PC-3 (cell line): ENCODE results near the gene PIEZO2.

Experiments
- CTCF ChIP-seq: fragments of 300-600 bp; sonication (generic); conservative IDR thresholded peaks from 2 replicates; pipeline ENCODE4 v1.5.1; 2017; ENCODE audit warnings: antibody characterized with exemption, low read depth, mild to moderate bottlenecking, low read length
- EZH2 ChIP-seq: fragments of 300-600 bp; sonication (generic); IDR thresholded peaks from one replicate; pipeline ENCODE4 v1.6.1; 2017; ENCODE audit warnings: antibody characterized with exemption, mild to moderate bottlenecking, low read length; ENCODE audit not compliant: unreplicated experiment
- EZH2phosphoT487 ChIP-seq: fragments of 300-600 bp; sonication (generic); IDR thresholded peaks from 2 replicates; pipeline ENCODE4 v1.6.1; 2018; ENCODE audit warnings: mild to moderate bottlenecking, antibody characterized with exemption, low read length, borderline replicate concordance

- TF ChIP-seq CTCF: no peak
- TF ChIP-seq EZH2: no peak
- TF ChIP-seq EZH2phosphoT487: no peak
These were observed 10.5 kb upstream of the PIEZO2 start for GRCh38 chr18:11159844-11160243.
